GM18511 (cell line): ENCODE measurements around the gene ARSD.

Experiments used
- ATAC-seq: cut with Tn5 transposase; IDR thresholded peaks from one replicate; pipeline ENCODE4 v1.9.1; 2021; ENCODE audit warnings: mild to moderate bottlenecking, moderate library complexity; ENCODE audit not compliant: unreplicated experiment

ARSD gene

DNA sequence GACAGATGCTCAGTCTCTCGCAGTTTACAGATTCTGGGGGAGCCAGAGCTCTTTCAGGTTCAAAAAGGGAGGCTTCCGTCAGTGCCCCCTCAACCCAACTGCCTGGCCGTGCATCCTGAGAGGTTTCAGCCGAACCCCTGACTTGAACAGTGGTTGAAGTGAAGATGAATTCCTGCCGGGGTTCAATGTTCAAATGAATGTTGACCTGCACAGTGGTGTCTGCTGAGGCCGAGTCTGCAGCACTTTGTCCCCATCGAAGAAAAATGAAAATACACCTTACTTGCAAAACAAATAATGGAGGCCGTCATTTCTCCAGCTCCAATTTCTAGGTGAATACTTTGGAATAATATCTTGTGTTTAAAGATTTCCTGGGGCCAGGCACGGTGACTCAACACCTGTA is 66.7 kb downstream of the ARSD start:
- ATAC-seq, result no peak

DNA sequence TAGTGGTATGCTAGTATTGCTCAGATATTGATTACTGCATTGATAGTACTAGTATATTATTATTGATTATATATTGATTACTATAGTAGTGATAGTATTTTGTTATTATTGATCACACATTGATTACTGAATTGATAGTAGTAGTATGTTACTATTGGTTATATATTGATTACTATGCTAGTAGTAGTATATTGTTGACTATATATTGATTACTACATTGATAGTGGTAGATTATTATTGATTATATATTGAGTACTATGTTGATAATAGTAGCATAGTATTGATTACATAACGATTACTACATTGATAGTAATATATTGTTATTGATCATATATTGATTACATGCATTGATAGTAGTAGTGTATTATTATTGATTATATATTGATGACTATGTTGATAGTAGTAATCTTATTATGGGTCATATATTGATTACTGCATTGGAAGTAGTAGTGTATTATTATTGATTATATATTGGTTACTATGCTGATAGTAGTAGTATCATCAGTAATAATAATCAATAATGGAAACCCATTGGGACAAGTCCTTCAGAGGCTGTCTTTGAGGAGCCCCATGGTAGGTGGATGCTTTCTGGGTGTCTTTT is 69.8 kb downstream of the ARSD start:
- ATAC-seq, result no peak

DNA sequence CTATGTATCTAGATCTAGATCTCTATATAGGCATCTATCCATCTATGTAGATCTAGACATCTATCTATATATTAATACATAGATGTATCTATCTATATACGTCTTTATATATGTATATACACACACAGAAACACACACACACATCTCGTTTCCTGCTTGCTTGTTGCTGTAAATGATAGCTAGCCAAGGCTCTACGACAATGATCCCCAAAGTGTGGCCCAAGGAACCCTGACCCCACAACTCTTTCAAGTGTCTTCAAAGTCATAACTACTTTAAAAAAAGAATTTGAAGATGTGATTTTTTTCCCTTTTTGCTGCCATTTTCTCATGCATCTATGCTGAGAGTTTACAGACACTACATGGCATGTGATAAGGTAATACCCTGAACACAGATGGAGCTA is 71.6 kb downstream of the ARSD start:
- ATAC-seq, result no peak

DNA sequence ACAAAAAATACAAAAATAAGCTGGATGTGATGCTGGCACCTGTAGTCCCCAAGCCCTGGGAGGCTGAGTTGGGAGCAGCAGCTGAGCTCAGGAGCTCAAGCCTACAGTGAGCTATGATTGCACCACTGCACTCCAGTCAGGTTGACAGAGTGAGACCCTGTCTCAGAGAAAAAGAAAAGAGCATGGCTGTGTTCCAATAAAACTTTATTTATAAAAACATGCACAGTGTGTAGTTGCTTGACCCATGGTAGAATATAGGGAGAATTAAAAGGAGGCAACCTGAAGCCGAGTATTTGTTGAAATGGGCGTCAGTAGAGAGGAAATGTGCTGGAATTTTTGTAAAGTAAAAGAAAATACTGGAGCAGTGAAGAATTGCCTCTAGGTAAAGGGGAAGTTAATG is 73.4 kb downstream of the ARSD start:
- no peak for ATAC-seq

DNA sequence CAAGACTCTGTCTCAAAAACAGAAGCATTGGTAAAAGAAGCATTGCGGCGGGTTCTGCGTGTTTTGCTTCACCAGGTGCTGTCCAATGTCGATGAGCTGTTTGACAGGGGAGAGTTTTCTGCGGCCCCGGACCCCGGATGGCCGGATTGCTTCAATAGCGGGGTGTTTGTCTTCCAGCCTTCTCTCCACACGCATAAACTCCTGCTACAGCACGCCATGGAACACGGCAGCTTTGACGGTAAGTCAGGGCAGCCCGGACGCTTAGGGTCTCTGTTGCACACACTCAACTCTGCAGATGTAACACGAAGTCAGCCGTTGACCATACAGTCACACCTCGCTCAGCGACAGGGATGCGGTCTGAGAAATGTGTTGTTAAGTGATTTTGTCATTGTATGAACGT is 74.2 kb downstream of the ARSD start:
- no peak for ATAC-seq
